ENCODE results near the gene NT5C1B.

Gene NT5C1B

GRCh38 chr2:18514526-18515461 is 74.6 kb downstream of the NT5C1B start:
- no peak for DNase-seq (ENCODE audit: low read depth)
